ENCODE data around the gene TUBD1.
"Not testable (repeated sequence)": the region's sequence is repeated elsewhere in the genome, so short reads cannot be mapped to it uniquely, and the experiment has no call there.

The TUBD1 gene

GRCh38 chr17:59873414-59873813, 19.3 kb downstream of the TUBD1 start:
- DNase-seq = not testable (repeated sequence)

GRCh38 chr17:59872351-59872750, 20.4 kb downstream of the TUBD1 start:
- no peak for DNase-seq

GRCh38 chr17:59870482-59870881, 22.3 kb downstream of the TUBD1 start:
- DNase-seq = no peak

GRCh38 chr17:59869941-59870218, 22.9 kb downstream of the TUBD1 start:
- no peak for DNase-seq

- DNase-seq = no peak
These were observed 29.1 kb downstream of the TUBD1 start for GRCh38 chr17:59863616-59864015.

GRCh38 chr17:59859444-59860025, 33.2 kb downstream of the TUBD1 start:
- no peak for DNase-seq

GRCh38 chr17:59858932-59859331, 33.8 kb downstream of the TUBD1 start:
- no peak for DNase-seq

- no peak for DNase-seq
These were observed 34.5 kb downstream of the TUBD1 start for GRCh38 chr17:59858167-59858816.

GRCh38 chr17:59856859-59857794, 35.6 kb downstream of the TUBD1 start:
- DNase-seq = no peak

GRCh38 chr17:59853919-59854729, 38.6 kb downstream of the TUBD1 start:
- not testable (repeated sequence) for DNase-seq

GRCh38 chr17:59853168-59853918, 39.4 kb downstream of the TUBD1 start:
- DNase-seq = peak in 2 of 4 experiments; percentile 17 to 25

GRCh38 chr17:59852847-59853167, 39.9 kb downstream of the TUBD1 start:
- DNase-seq = not testable (repeated sequence)

- DNase-seq = no peak
These were observed 41.0 kb downstream of the TUBD1 start for GRCh38 chr17:59851439-59852375.

GRCh38 chr17:59850311-59850710, 42.4 kb downstream of the TUBD1 start:
- DNase-seq = not testable (repeated sequence)

GRCh38 chr17:59848778-59849177, 44.0 kb downstream of the TUBD1 start:
- DNase-seq = no peak

GRCh38 chr17:59848385-59848668, 44.4 kb downstream of the TUBD1 start:
- DNase-seq = no peak

GRCh38 chr17:59846394-59847165, 46.2 kb downstream of the TUBD1 start:
- DNase-seq = no peak

- no peak for DNase-seq
These were observed 46.9 kb downstream of the TUBD1 start for GRCh38 chr17:59845595-59846393.

GRCh38 chr17:59844884-59845594, 47.7 kb downstream of the TUBD1 start:
- no peak for DNase-seq

Data from activated naive CD4-positive, alpha-beta T cell (primary cell).